Fibroblast of upper back skin (primary cell): ENCODE data around the gene PPP1R3D.

Source experiments
- DNase-seq: peaks from one replicate; pipeline ENCODE4 v3.0.0-alpha.2; 2013

The PPP1R3D gene

GRCh38 chr20:59948212-59948611 lies 8.1 kb upstream of the PPP1R3D start:
- no peak for DNase-seq

DNA sequence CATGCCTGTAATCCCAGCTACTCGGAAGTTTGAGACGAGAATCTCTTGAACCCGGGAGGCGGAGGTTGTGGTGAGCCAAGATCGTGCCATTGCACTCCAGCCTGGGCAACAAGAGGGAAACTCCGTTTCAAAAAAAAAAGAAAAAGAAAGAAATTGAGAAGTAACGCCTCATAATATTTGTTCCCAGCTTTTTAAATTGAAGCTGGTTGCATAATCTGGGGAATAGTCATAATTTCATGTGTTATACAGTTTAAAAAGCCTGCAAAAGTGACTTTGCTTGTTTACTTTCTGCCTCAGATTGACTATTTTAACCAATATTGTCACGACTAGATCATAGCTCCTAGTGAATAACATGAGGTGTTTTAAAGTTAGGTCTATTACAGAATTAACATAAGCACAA lies 7.3 kb upstream of the PPP1R3D start:
- DNase-seq, result no peak

DNA sequence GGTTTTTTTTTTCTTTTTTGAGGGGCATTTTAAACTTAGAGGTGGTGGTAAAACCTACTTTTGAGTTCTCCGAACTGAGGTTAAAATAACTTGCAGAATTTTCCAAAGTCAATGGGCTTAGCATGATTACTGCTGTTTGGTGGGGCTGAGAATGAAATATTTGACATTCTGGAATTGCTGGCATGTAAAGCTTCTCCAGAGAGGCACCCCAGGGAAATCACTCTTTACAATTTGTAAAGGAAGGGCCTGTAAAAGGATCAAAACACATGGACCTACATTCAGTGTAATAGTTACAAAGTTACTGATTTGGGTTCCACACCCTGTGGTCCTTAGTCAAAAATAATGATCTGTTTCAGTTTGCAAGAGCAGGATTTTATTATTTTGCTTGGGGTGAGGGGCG lies 5.6 kb upstream of the PPP1R3D start:
- peak; percentile 64 for DNase-seq

GRCh38 chr20:59945175-59945574 lies 5.1 kb upstream of the PPP1R3D start:
- DNase-seq, result peak; percentile 26

DNA sequence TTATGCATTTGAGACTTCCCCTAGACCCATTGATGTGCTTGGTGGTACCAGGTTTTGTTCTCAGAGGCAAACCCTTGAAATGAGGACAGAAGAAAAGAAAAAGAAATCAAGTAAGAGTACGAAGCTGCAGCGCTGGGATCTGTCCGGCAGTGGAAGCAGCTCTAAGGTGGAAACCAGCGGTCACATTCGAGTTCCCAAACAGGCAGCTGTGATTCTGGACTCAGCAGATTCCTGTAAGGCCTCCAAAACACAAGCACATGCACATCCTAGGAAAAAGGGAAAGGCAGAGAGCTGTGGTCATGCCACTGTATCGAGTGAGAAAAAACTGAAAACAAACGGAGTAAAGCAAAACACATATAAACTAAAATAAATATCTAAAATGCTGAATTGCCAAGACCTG lies 4.6 kb upstream of the PPP1R3D start:
- no peak for DNase-seq

- no peak for DNase-seq
Measured at GRCh38 chr20:59942245-59942644, 2.1 kb upstream of the PPP1R3D start.

GRCh38 chr20:59940956-59941294 lies 820 bp upstream of the PPP1R3D start:
- DNase-seq, result no peak

GRCh38 chr20:59939879-59940128 lies 301 bp downstream of the PPP1R3D start:
- DNase-seq, result peak; percentile 3

- no peak for DNase-seq
Measured at GRCh38 chr20:59939052-59939878, 840 bp downstream of the PPP1R3D start.

DNA sequence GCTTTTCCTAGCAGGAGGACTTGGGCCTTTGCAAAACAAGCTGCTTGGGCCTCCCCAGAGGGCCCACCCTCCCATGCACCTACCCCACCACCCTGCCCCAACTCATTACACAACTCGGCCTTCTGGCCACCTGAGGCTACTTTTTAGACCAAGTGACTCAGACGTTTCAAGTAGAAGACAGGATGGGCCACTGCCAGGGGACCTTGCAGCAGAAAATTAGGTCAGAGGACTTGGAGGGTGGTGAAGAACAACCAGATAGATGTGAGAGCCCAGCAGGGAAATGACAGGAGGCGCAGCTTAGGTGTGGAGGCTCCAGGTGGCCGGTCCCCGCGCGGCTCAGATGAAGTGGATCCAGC lies 1.4 kb downstream of the PPP1R3D start:
- peak; percentile 16 for DNase-seq

- peak; percentile 68 for DNase-seq
Measured at GRCh38 chr20:59938221-59938620, 1.9 kb downstream of the PPP1R3D start.

- no peak for DNase-seq
Measured at GRCh38 chr20:59937150-59937549, 3.0 kb downstream of the PPP1R3D start.

DNA sequence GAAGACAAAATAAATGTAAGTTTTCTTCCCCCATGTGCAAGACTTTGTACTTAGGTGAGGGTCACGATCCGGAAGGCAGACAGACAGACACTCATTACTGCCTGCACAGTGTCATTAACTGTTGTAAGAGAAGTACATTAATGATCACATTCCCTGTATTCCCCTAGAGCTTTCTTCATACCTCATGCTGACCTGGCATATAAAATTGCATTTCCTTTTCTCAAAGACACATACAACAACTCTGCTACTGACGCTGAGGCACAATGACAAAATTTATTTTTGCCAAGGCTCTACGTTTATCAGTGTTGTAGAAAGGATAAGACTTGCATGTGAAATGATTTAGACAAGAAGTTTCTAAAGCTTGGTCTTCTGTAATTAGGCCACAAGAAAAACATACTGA lies 3.7 kb downstream of the PPP1R3D start:
- DNase-seq, result no peak

GRCh38 chr20:59935457-59936185 lies 4.5 kb downstream of the PPP1R3D start:
- DNase-seq, result no peak

DNA sequence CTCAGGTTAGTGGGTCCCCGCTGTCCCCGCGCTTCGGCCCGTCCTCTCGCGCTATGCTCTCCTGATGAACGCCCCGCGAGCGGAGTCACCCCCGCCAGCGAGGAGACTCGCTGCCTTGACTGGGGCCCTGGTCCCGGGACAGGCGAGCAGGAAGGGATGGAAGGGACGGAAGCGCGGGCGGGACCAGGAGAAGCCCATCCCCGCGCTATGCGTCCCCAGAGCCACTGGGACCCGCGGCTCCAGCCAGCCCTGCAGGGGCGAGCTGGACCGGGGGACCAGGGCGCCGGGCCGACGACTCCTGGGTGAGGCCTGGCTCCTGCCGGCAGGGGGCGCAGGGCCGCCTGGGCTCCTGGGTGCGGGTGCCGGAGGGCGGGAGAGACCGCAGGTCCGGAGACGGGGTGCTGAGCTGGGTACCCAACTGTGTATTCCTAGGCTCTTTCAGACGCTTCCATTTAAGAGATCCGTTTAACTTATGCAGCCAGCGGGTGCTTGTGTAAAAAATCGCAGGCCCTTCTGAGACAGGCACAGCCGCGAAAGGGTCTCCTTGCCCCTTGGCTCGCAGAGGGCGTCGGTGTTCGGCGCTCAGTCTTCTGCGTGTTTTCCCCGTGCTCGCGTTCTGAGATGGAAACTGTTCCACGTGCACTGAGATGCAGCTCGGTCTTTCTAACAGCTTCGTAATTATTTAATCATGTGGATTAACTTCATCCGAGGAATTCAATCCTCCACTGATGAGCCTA lies 6.1 kb downstream of the PPP1R3D start:
- DNase-seq, result peak; percentile 61

- peak; percentile 51 for DNase-seq
Measured at GRCh38 chr20:59933296-59933848, 6.7 kb downstream of the PPP1R3D start, which contains the start of gene SYCP2. Gene SYCP2, minus strand, starts transcription at chr20:59933637. Its CDS starts 11,224 bp downstream, at chr20:59922413.

GRCh38 chr20:59932616-59933295 lies 7.3 kb downstream of the PPP1R3D start:
- no peak for DNase-seq

DNA sequence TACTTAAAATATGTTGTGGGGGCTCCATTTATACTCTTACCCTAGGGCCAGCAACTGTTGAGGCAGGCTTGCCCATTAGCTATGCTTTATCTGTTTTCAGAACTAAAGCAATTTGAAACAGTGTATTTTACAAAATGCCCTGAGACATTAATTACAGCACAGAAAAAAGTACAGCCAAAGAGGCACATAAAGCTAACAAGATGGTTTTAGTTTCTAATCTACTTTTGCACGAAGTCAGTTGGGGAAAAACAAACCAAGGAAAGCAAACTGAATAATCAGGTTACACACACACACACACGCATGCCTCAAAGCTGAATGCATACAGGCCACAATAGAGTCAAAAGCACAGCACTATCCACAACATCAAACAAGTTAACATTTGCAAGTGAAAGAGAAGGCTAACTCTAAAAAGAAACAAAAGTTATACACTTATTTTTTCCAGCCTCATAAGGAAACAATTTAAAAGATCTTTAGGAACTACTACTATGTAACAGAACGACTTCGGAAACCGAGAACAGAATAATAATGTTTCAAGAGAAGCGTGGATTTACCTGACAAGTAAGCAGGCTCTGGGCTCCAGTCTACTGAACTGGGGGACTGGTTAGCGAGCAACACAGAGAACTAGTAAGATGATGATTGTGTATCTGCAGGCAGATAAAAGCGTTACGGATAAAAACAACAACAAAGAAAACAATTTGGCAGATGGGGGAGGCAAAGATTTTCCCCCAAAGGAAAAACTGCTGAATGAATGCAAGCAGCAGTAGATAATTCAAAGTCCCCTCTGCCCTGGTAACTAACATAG lies 8.4 kb downstream of the PPP1R3D start:
- no peak for DNase-seq

GRCh38 chr20:59925899-59926298 lies 14.2 kb downstream of the PPP1R3D start:
- DNase-seq, result peak; percentile 45

GRCh38 chr20:59925359-59925758 lies 14.7 kb downstream of the PPP1R3D start:
- no peak for DNase-seq

- DNase-seq, result no peak
Measured at GRCh38 chr20:59923514-59923913, 16.6 kb downstream of the PPP1R3D start.

DNA sequence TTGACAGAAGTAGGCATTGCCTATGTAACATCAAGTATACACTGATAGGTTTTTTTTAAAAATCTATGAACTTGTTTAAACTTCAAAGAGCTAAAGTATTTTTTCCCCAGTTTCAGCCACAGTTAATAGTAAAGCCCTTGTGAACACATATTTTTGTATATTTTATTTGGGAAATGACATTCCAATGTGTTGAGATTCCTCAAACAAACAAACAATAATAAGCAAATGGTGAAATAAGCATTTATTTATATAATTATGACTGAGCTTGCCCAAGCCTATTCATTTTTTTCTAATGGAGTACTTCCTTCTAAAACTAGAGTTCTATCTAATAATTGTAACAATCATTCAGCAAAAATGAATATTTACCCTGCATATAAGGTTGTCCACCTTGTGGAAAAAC lies 19.2 kb downstream of the PPP1R3D start:
- no peak for DNase-seq
